ENCODE measurements around the gene NACC2.

The NACC2 gene

DNA sequence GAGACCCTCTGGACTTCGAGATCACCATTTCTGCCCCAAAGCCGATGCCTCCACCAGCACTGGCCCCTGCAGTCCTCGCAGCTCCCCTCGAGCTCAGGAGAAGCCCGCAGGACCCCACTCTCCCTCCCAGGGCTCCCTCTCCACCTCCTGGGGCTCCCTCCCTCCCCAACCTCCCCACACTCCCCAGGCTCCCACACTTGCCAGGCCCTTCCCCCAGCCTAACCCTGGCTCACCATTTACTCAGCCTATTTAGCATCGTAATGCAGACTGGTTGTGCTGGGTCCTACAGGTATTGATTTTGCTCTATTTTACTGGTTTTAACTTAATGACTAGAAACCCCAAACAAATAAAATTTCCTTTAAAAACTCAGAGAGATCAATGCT is 47.3 kb upstream of the NACC2 start:
- no peak overlapping the region for H3K4me2 ChIP-seq (ENCODE audit: low read length)
- no peak overlapping the region for H3K27ac ChIP-seq
- no peaks in the 10 kb centered on the region for H3K27me3 ChIP-seq (ENCODE audit: control insufficient read depth, insufficient read depth, low read length)
- H3K36me3 ChIP-seq (ENCODE audit: control insufficient read depth, insufficient read depth, low read length): no peaks in the 10 kb centered on the region
- H3K9ac ChIP-seq: no peak overlapping the region
- no peaks in the 10 kb centered on the region for H3K9me3 ChIP-seq (ENCODE audit: control insufficient read depth, low read length)
- no peak overlapping the region for H2AFZ ChIP-seq
- no peak overlapping the region for H3K4me3 ChIP-seq (ENCODE audit: low read depth, low read length)
- TF ChIP-seq, protein P1, sequence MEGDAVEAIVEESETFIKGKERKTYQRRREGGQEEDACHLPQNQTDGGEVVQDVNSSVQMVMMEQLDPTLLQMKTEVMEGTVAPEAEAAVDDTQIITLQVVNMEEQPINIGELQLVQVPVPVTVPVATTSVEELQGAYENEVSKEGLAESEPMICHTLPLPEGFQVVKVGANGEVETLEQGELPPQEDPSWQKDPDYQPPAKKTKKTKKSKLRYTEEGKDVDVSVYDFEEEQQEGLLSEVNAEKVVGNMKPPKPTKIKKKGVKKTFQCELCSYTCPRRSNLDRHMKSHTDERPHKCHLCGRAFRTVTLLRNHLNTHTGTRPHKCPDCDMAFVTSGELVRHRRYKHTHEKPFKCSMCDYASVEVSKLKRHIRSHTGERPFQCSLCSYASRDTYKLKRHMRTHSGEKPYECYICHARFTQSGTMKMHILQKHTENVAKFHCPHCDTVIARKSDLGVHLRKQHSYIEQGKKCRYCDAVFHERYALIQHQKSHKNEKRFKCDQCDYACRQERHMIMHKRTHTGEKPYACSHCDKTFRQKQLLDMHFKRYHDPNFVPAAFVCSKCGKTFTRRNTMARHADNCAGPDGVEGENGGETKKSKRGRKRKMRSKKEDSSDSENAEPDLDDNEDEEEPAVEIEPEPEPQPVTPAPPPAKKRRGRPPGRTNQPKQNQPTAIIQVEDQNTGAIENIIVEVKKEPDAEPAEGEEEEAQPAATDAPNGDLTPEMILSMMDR (IDR thresholded peaks at IDR 0.05): no peak
- no peaks in the 10 kb centered on the region for H3K79me2 ChIP-seq
- no peaks in the 10 kb centered on the region for H3K4me1 ChIP-seq

DNA sequence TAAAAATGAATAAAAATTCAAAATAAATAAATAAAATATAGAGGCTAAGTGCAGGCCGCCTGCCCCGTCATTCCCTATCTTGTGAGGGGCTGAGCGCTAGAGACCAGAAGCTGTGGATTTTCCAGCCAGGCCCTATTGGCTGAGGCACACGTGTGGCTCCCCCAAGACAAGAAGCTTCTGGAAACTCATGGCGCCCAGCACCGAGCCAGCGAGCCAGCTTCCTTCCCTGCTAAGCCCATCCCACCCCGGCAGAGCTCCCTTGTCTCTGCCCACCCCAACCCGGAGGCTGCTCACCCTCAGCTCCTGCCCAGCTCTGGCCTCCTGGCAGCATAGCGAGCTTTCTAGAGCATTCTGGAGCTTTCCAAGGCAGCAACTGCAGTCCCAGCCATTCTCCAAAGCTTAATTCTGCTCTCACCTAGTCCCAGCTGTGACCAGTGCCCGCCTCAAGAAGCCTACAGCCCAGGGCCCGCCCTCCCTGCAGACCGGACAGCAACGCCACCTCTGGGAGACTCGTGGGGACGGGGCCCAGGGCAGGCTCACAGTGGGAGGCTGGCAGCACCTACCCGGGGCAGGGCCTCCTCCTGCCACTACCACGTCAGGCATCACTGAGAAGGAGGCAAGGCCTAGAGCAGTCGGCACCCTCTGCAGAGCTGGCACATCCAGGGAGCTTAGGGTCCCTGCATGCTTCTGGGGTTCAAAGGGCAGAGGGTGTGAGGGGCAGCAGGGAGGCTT is 46.8 kb upstream of the NACC2 start:
- Histone ChIP-seq H3K27me3 (ENCODE audit: control insufficient read depth, insufficient read depth, low read length) (no peaks in the 10 kb centered on the region), H3K9me3 (ENCODE audit: control insufficient read depth, low read length) (no peaks in the 10 kb centered on the region), H3K4me1 (no peaks in the 10 kb centered on the region), H3K4me2 (ENCODE audit: low read length) (no peak overlapping the region), H3K4me3 (ENCODE audit: low read depth, low read length) (no peak overlapping the region), H3K79me2 (no peaks in the 10 kb centered on the region), H3K9ac (no peak overlapping the region), H3K36me3 (ENCODE audit: control insufficient read depth, insufficient read depth, low read length) (no peaks in the 10 kb centered on the region), H3K27ac (no peak overlapping the region), H2AFZ (no peak overlapping the region)
- TF ChIP-seq, protein P1 (IDR thresholded peaks at IDR 0.05): no peak

DNA sequence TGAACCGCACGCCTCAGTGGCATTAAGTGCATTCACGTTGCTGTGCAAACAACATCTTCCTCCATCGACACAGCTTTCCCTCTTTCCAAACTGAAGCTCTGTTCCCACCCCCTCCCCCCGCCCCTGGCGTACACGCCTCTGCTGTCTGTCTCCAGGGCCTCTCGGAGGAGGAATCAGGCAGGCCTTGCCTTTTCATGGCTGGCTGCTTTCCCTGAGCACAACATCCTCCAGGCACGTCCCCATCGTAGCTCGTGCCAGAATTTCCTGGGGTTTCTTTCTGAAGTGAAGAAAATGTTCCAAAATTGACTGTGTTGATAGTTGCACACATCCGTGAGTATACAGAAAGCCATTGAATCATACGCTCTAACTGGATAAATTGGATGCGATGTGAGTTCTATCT is 45.9 kb upstream of the NACC2 start:
- no peak overlapping the region for H2AFZ ChIP-seq
- H3K36me3 ChIP-seq (ENCODE audit: control insufficient read depth, insufficient read depth, low read length): no peaks in the 10 kb centered on the region
- no peaks in the 10 kb centered on the region for H3K79me2 ChIP-seq
- H3K4me1 ChIP-seq: no peaks in the 10 kb centered on the region
- H3K9me3 ChIP-seq (ENCODE audit: control insufficient read depth, low read length): no peaks in the 10 kb centered on the region
- no peak overlapping the region for H3K27ac ChIP-seq
- no peak overlapping the region for H3K4me3 ChIP-seq (ENCODE audit: low read depth, low read length)
- H3K9ac ChIP-seq: no peak overlapping the region
- no peaks in the 10 kb centered on the region for H3K27me3 ChIP-seq (ENCODE audit: control insufficient read depth, insufficient read depth, low read length)
- TF ChIP-seq, protein P1 (IDR thresholded peaks at IDR 0.05): no peak
- no peak overlapping the region for H3K4me2 ChIP-seq (ENCODE audit: low read length)

DNA sequence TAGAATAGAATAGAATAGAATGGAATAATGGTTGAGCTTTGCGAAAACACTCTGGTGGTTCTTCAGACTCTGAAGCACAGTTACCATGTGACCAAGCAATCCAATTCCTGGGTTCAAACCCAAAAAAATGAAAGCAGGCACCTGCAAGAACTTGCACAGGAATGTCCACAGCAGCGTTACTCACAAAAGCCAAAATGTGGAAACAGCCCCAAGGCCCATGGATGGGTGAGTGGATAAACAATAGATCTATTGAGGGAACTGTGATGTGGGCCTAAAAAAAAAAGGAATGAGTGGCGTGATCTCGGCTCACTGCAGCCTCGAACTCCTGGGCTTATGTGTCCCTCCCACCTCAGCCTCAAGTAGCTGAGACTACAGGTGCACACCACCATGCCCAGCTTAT is 45.0 kb upstream of the NACC2 start:
- Histone ChIP-seq H2AFZ (no peak overlapping the region), H3K4me1 (no peaks in the 10 kb centered on the region), H3K9ac (no peak overlapping the region), H3K79me2 (no peaks in the 10 kb centered on the region), H3K27me3 (ENCODE audit: control insufficient read depth, insufficient read depth, low read length) (no peaks in the 10 kb centered on the region), H3K9me3 (ENCODE audit: control insufficient read depth, low read length) (no peaks in the 10 kb centered on the region), H3K36me3 (ENCODE audit: control insufficient read depth, insufficient read depth, low read length) (no peaks in the 10 kb centered on the region), H3K27ac (no peak overlapping the region), H3K4me3 (ENCODE audit: low read depth, low read length) (no peak overlapping the region), H3K4me2 (ENCODE audit: low read length) (no peak overlapping the region)
- TF ChIP-seq, protein P1 (IDR thresholded peaks at IDR 0.05): no peak

DNA sequence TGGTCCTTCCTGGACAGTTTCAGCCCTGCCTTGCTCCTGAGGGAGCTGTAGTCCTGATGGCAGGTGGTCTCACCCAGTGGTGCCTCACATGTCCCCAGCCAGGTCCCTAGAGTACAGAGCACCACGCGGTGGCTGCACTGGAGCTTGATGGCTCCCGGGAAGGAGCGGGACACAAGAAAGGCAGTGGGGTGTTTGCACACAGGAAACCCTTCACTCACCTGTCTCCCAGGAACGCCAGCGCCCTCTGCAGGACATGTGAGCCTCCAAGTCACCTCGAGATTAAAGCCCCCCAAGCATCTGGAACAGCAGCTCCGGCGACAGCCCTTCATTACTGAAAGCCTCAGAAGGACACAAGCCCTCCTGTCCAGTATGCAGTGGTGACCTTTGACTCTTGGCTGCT is 43.5 kb upstream of the NACC2 start:
- Histone ChIP-seq H3K9me3 (ENCODE audit: control insufficient read depth, low read length) (no peaks in the 10 kb centered on the region), H3K27me3 (ENCODE audit: control insufficient read depth, insufficient read depth, low read length) (peaks cover 4% of the 10 kb centered on the region), H3K36me3 (ENCODE audit: control insufficient read depth, insufficient read depth, low read length) (no peaks in the 10 kb centered on the region), H3K4me2 (ENCODE audit: low read length) (no peak overlapping the region), H3K79me2 (no peaks in the 10 kb centered on the region), H3K9ac (no peak overlapping the region), H3K27ac (no peak overlapping the region), H2AFZ (no peak overlapping the region), H3K4me3 (ENCODE audit: low read depth, low read length) (no peak overlapping the region), H3K4me1 (no peaks in the 10 kb centered on the region)
- TF ChIP-seq, protein P1 (IDR thresholded peaks at IDR 0.05): no peak

Data from parathyroid adenoma (tissue), 2 donors.